ENCODE measurements around the gene FUBP1. TPM values are rescaled to one million over a fixed set of nuclear protein-coding genes. Genes with fewer than 3 reads are reported as not detected.

The FUBP1 gene
- total and polyA plus RNA-seq, 9 of the 15 experiments (the other 6 are each of a cell fraction or from before 2014, with no cell fraction given) = 104 to 294 (median 213) TPM

GRCh38 chr1:78003882-78004718 is 25.2 kb upstream of the FUBP1 start (continued):
- TF ChIP-seq SMAD2 (IDR thresholded peaks at IDR 0.05; ENCODE audit: low read depth, low read length) = no peak
- TF ChIP-seq HOMEZ (CRISPR knock-in tag; IDR thresholded peaks at IDR 0.05) = no peak
- TF ChIP-seq THRB (CRISPR knock-in tag; conservative IDR thresholded peaks at IDR 0.05) = peak; percentile 100
- 0 out of 2 replicates have a peak, but pooled peaks have one; percentile 42 for TF ChIP-seq NFE2L1 (tag; IDR thresholded peaks at IDR 0.05; ENCODE audit: borderline replicate concordance, low read depth)
- peak; percentile 99 for TF ChIP-seq FIP1L1 (IDR thresholded peaks at IDR 0.05; ENCODE audit: low read depth, low read length, poor library complexity, severe bottlenecking)
- no peak for TF ChIP-seq BRF1 (IDR thresholded peaks at IDR 0.05; ENCODE audit: borderline replicate concordance, extremely low read depth, insufficient read length)
- 0 out of 2 replicates have a peak, but pooled peaks have one; percentile 62 for TF ChIP-seq TOE1 (IDR thresholded peaks at IDR 0.05; ENCODE audit: borderline replicate concordance)
- no peak for TF ChIP-seq TOE1 (CRISPR knock-in tag; IDR thresholded peaks at IDR 0.05; ENCODE audit: borderline replicate concordance, low read depth)
- TF ChIP-seq BCOR (IDR thresholded peaks at IDR 0.05) = no peak
- TF ChIP-seq MTA1 (IDR thresholded peaks at IDR 0.05; ENCODE audit: borderline replicate concordance) = no peak
- TF ChIP-seq SMARCC2 (IDR thresholded peaks at IDR 0.05; ENCODE audit: low read depth) = no peak
- 0 out of 2 replicates have a peak, but pooled peaks have one; percentile 31 for TF ChIP-seq ADNP (tag; IDR thresholded peaks at IDR 0.05)
- peak; percentile 77; the same call in 1 of the 2 replicates for TF ChIP-seq EP400 (IDR thresholded peaks at IDR 0.05)
- no peak for TF ChIP-seq SNIP1 (IDR thresholded peaks at IDR 0.05; ENCODE audit: low read depth)
- TF ChIP-seq HDAC2 (IDR thresholded peaks at IDR 0.05) = no peak
- TF ChIP-seq TRIM25 (IDR thresholded peaks at IDR 0.05; ENCODE audit: borderline replicate concordance) = no peak
- TF ChIP-seq HDAC3 (IDR thresholded peaks at IDR 0.05; ENCODE audit: borderline replicate concordance, partially characterized antibody) = peak; percentile 70
- peak; percentile 100 for TF ChIP-seq POLR2A (conservative IDR thresholded peaks at IDR 0.05)
- TF ChIP-seq MNT (conservative IDR thresholded peaks at IDR 0.05) = no peak; a peak in 1 of 4 replicates
- peak; percentile 98 for TF ChIP-seq ZNF354B (CRISPR knock-in tag; IDR thresholded peaks at IDR 0.05)
- TF ChIP-seq ATF7 (IDR thresholded peaks at IDR 0.05) = no peak
- TF ChIP-seq KAT2B (IDR thresholded peaks at IDR 0.05; ENCODE audit: low read depth, low read length) = no peak
